Inferior parietal cortex (tissue), 1 donor: Measurements from ENCODE around the gene PLD1.
"Not testable (repeated sequence)": the region's sequence is repeated elsewhere in the genome, so short reads cannot be mapped to it uniquely, and the experiment has no call there.

Source experiments
- DNase-seq: peaks from one replicate; pipeline ENCODE4 v3.0.0-alpha.2; 2016; ENCODE audit errors: extremely low spot score

Gene PLD1

DNA sequence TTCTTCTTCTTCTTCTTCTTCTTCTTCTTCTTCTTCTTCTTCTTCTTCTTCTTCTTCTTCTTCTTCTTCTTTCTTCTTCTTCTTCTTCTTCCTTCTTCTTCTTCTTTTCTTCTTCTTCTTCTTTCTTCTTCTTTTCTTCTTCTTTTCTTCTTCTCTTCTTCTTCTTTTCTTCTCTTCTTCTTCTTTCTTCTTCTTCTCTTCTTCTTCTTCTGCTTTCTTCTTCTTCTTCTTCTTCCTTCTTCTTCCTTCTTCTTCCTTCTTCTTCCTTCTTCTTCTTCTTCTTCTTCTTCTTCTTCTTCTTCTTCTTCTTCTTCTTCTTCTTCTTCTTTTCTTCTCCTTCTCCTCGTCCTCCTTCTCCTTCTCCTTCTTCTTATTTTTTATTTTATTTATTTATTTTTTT lies 247.8 kb downstream of the PLD1 start:
- not testable (repeated sequence) for DNase-seq

DNA sequence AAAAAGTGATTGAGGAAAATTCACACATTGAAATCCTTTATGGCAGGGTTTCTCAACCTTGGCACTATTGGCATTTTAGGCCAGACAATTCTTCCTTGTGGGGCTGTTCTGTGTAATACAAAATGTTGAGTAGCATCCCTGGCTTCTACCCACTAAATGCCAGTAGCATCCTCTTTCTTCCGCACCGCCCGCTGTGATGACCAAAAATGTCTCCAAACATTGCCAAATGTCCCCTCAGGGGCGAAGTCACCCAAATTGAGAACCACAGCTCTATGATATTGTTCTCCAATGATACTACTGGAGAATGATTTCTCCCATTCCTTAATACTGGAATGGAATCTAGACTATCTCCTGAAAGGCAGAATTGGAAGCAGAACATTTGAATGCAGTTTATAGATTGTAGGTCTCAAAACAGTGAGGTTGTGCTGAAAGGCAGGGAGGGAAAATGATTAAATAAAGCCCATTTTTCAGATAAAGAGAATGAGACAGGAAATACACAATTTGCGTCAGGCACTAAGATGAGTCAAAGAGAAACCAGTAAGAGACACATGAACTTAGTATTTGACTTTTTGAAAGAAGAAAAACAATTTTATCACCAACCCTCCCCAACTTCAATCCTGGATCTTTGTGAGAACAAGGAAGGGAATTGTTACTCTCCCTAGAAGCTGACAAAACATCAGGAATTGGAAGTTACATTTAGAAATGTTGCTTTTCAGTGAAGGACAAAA lies 248.5 kb downstream of the PLD1 start:
- DNase-seq = no peak

DNA sequence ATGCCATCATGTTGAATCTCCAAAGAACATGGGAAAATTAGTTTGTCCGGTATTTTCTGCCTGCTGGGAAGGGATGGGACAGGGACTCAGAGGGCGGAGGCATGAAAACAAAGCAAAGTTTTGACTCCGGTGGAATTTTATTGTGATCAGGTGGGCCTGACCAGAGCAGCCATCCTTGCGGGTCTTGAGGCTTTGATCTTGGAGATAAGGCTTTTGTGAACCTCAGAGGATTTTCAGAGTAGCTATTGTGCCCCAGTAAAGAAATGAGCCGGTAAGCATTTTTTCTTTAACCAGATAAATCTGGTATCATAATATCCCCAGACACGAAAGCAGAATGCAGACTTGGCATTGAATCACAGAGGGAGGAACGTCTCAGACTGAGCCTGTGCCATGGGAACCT lies 250.7 kb downstream of the PLD1 start:
- no peak for DNase-seq

DNA sequence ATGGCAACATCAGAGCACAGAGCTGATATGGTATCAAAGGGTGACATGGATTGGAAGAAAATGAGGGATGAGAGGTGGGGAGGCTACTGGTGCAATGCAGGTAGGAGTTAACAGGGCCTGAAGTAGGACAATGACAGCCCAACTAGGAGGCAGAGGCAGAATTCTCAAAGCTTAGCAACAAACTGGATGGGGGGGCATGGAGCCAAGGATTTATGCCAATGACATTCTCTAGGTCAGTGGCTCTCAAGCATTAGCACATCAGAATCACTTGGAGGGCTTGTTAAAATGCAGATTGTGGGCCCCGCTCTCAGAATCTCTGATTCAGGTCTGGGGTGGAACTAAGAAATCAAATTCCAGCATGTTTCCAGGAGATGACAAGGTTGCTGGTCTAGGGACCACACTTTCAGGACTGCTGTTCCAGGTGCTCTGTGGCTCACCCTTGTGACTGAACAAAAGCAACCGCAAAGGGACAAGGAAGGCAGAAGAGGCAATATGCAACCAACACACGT lies 252.0 kb downstream of the PLD1 start:
- DNase-seq = no peak

DNA sequence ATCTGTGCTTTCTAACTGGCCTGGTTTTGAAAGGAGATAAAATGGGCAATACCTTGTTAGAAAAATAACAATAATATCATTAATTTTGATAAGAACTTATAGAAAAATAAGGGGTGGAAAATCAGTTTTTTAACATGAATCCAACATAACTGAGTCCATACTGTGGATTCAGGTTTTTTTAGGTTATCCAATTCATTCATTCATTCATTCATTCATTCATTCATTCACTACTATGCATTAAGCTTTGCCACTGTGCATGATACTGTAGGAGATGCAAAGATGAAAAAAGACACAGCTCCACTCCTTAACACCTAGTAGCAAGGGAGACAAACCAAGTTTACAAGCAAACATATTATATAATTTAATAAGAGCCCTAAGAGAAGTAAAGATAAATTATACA lies 253.1 kb downstream of the PLD1 start:
- DNase-seq = no peak

DNA sequence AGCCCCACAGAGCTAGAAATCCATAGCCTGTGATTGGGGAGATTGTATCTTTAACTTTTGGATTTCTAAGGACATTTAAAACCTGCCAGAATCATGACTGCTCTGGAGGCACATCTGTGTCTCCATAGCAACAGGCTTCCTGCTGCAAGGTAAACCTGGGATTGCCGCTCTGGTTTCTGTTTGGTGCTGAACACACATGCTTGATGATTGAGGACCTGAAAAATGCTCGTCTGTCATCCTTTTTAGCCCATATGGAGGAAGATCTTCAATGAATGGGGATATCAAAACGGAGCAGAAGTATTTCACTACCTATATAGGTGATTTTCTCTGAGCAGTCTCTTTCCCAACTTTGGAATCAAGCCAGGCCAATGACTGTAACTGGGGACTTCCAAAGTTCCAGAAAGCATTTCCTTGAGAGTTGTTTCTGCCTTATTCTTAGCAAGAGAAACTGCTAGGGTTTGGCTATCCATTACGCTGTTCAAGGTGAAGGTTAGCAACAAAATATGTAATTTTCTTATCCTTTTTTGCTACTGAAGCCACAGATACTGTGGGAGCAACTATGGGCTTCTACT lies 253.6 kb downstream of the PLD1 start:
- no peak for DNase-seq

DNA sequence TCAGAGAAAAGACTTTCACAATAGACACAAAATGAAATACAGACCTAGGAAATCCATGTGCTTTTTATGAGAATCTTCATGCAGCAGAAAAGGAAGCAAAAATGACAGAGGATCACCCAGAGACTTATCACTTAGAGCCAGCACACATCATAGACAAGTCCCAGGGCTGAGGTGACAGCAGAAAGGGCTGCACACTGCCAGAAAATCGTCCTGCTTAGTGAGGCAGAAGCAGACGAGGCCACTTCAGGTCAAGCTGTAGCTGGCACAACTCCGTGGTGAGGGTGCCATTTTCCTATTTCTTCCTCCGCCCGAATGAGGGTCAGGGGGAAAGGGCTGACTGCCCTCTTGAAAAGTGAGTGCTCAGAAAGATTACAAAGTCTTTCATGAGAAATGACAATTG lies 254.1 kb downstream of the PLD1 start:
- no peak for DNase-seq

DNA sequence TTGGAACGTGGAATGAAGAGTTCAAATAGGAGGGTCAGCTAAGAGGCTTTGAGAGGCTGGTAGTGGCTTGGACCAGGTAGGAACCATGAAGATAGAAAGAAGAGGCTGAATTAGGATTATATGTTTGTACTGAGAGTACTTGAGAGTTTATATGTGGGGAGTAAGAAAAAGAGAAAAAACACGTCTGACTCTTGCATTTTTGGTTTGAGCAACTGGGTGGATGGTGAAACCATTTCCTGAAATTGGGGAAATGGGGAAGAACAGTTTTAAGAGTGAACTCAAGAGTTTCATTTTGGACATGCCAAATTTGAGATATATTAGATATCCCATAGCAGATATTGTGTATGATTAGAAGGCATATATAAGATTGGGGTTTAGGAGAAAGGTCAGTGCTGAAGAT lies 257.2 kb downstream of the PLD1 start:
- no peak for DNase-seq

DNA sequence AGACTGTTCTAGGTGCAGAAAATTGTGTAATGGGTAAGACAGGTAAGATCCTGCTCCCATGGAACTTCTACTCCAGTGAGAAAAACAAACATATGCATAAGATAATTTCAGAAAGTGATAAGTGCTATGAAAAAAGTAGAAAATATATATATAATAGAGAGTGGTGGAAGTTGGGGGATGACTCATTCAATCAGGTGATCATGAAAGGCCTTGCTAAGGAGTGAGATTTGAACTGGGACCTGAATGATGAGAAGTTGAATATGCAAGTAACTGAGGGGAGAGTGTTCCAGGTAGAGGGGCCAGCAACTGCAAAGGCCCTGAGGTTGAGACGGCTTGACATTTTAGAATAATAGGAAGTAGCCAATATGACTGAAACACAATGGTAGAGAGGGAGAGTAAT lies 257.8 kb downstream of the PLD1 start:
- no peak for DNase-seq

DNA sequence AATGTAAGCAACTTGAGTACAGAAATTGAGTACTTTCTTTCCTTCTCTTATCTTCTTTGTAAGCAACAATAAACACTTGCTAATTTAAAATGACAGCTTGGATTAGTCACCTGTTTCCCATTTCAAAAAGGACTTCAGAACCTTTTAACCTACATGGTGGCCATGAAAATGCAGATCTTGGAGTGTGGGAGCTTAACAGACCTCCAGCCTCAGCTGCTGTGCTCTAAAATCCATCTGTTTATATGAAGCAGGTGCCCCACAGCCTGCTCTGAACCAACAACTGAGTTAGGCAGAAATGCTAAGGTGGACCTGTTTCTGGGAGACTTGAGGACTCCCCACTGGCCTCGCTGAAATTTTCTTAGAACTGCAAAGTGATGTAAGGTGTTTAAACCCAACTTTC lies 259.0 kb downstream of the PLD1 start:
- no peak for DNase-seq
